OCI-LY3 (cell line): Measurements from ENCODE around the gene RBM48.

Source experiments
- H2AFZ ChIP-seq: fragments of 200-600, 300-600 bp; shearing (Covaris generic); 2 replicates; pipeline ENCODE4 v1.6.0; 2014; ENCODE audit warnings: antibody characterized with exemption, low read depth, low read length
- H3K27ac ChIP-seq: fragments of 200-600, 300-600 bp; sonication (generic); 2 replicates; pipeline ENCODE4 v1.5.1; 2014; ENCODE audit warnings: mild to moderate bottlenecking, low read length, moderate library complexity, mixed read lengths
- H3K27me3 ChIP-seq: fragments of 200-600, 300-600 bp; sonication (generic); 2 replicates; pipeline ENCODE4 v1.6.1; 2014; ENCODE audit warnings: low read depth, low read length, mixed read lengths
- H3K36me3 ChIP-seq: fragments of 200-600, 300-600 bp; sonication (generic); replicated peaks from 2 replicates; pipeline ENCODE3; 2014; ENCODE audit warnings: low read depth, low read length, mixed read lengths
- H3K4me1 ChIP-seq: fragments of 300-600, 200-600 bp; sonication (generic); 2 replicates; pipeline ENCODE4 v1.6.1; 2014; ENCODE audit warnings: low read length, mixed read lengths
- H3K4me2 ChIP-seq: fragments of 200-600, 300-600 bp; sonication (generic); 2 replicates; pipeline ENCODE4 v1.6.1; 2014; ENCODE audit warnings: low read length, mixed read lengths
- H3K4me3 ChIP-seq: fragments of 300-600, 200-600 bp; sonication (generic); 2 replicates; pipeline ENCODE4 v1.5.1; 2014; ENCODE audit warnings: antibody characterized with exemption, mild to moderate bottlenecking, low read length, moderate library complexity
- H3K79me2 ChIP-seq: fragments of 300-600, 200-600 bp; shearing (Covaris generic); 2 replicates; pipeline ENCODE4 v1.6.1; 2014; ENCODE audit warnings: mild to moderate bottlenecking, low read length, mixed read lengths
- H3K9ac ChIP-seq: fragments of 300-600, 200-600 bp; shearing (Covaris generic); 2 replicates; pipeline ENCODE4 v1.6.0; 2014; ENCODE audit warnings: mild to moderate bottlenecking, low read length, moderate library complexity
- H3K9me3 ChIP-seq: fragments of 200-600, 300-600 bp; shearing (Covaris generic); 2 replicates; pipeline ENCODE4 v1.6.1; 2014; ENCODE audit warnings: low read length, mixed read lengths; ENCODE audit not compliant: insufficient read depth
- H4K20me1 ChIP-seq: fragments of 200-600, 300-600 bp; sonication (generic); 2 replicates; pipeline ENCODE4 v1.6.1; 2016; ENCODE audit warnings: low read length, mixed read lengths; ENCODE audit not compliant: insufficient read depth
- CTCF ChIP-seq: fragments of 200-600, 300-600 bp; sonication (generic); IDR thresholded peaks from 2 replicates; pipeline ENCODE4 v1.5.1; 2014; ENCODE audit warnings: antibody characterized with exemption, low read length, low read depth
- EZH2phosphoT487 ChIP-seq: fragments of 200-600 bp; shearing (Covaris generic); IDR thresholded peaks from 2 replicates; pipeline ENCODE4 v1.6.1; 2018; ENCODE audit warnings: antibody characterized with exemption, mixed run types, low read depth

Gene RBM48

GRCh38 chr7:92557808-92558362 is 29.3 kb downstream of the RBM48 start:
- Histone ChIP-seq H3K27me3 (no peaks in the 10 kb centered on the region), H3K9ac (no peak overlapping the region), H3K27ac (no peak overlapping the region), H3K4me2 (no peak overlapping the region), H3K9me3 (no peaks in the 10 kb centered on the region), H3K4me1 (no peaks in the 10 kb centered on the region), H4K20me1 (no peaks in the 10 kb centered on the region), H3K36me3 (peaks cover 14% of the 10 kb centered on the region), H3K79me2 (no peaks in the 10 kb centered on the region), H2AFZ (no peak overlapping the region), H3K4me3 (no peak overlapping the region)
- no peak for TF ChIP-seq CTCF

GRCh38 chr7:92560602-92561001 is 32.0 kb downstream of the RBM48 start:
- TF ChIP-seq EZH2phosphoT487 (no peak), CTCF (no peak)
- no peaks in the 10 kb centered on the region for H4K20me1 ChIP-seq
- no peaks in the 10 kb centered on the region for H3K27me3 ChIP-seq
- no peak overlapping the region for H2AFZ ChIP-seq
- H3K4me3 ChIP-seq, result no peak overlapping the region
- H3K36me3 ChIP-seq, result peaks cover 29% of the 10 kb centered on the region
- no peak overlapping the region for H3K27ac ChIP-seq
- no peak overlapping the region for H3K9ac ChIP-seq
- no peaks in the 10 kb centered on the region for H3K9me3 ChIP-seq
- peaks cover 7% of the 10 kb centered on the region for H3K4me1 ChIP-seq
- no peaks in the 10 kb centered on the region for H3K79me2 ChIP-seq
- H3K4me2 ChIP-seq, result no peak overlapping the region

GRCh38 chr7:92563345-92563744 is 34.8 kb downstream of the RBM48 start:
- Histone ChIP-seq H3K36me3 (peaks cover 35% of the 10 kb centered on the region), H3K27ac (no peak overlapping the region)

GRCh38 chr7:92567460-92567859 is 38.9 kb downstream of the RBM48 start:
- Histone ChIP-seq H3K27me3 (no peaks in the 10 kb centered on the region), H3K79me2 (no peaks in the 10 kb centered on the region), H3K9me3 (no peaks in the 10 kb centered on the region), H2AFZ (no peak overlapping the region), H3K9ac (no peak overlapping the region), H3K27ac (no peak overlapping the region), H3K4me2 (no peak overlapping the region), H4K20me1 (no peaks in the 10 kb centered on the region), H3K36me3 (peaks cover 45% of the 10 kb centered on the region), H3K4me3 (no peak overlapping the region), H3K4me1 (peaks cover 7% of the 10 kb centered on the region)
- TF ChIP-seq EZH2phosphoT487 (no peak), CTCF (no peak)

More at GRCh38 chr7:92563345-92563744, 34.8 kb downstream of the RBM48 start:
- Histone ChIP-seq H4K20me1 (no peaks in the 10 kb centered on the region), H3K27me3 (no peaks in the 10 kb centered on the region), H3K4me2 (no peak overlapping the region), H3K9me3 (no peaks in the 10 kb centered on the region), H3K9ac (no peak overlapping the region), H3K4me3 (no peak overlapping the region), H2AFZ (no peak overlapping the region), H3K4me1 (peaks cover 7% of the 10 kb centered on the region), H3K79me2 (no peaks in the 10 kb centered on the region)
- TF ChIP-seq CTCF (no peak), EZH2phosphoT487 (no peak)
